NK-92 (cell line): ENCODE results near the gene LARGE2.

Source experiments
- DNase-seq: peaks from one replicate; lab custom pipeline; 2025; ENCODE audit not compliant: unreplicated experiment; lab: John Stamatoyannopoulos, UW

LARGE2 gene

GRCh38 chr11:45928535-45929215 is 6.2 kb downstream of the LARGE2 start:
- no peak for DNase-seq

GRCh38 chr11:45929486-45930030 is 7.1 kb downstream of the LARGE2 start:
- DNase-seq = no peak

GRCh38 chr11:45930031-45930794 is 7.8 kb downstream of the LARGE2 start:
- no peak for DNase-seq

GRCh38 chr11:45930951-45931570 is 8.6 kb downstream of the LARGE2 start:
- no peak for DNase-seq

- no peak for DNase-seq
Observed at GRCh38 chr11:45931739-45932138, 9.3 kb downstream of the LARGE2 start.

GRCh38 chr11:45932217-45932616 is 9.8 kb downstream of the LARGE2 start:
- DNase-seq = no peak

GRCh38 chr11:45933131-45933831 is 10.8 kb downstream of the LARGE2 start:
- DNase-seq = no peak

GRCh38 chr11:45933846-45934579 is 11.6 kb downstream of the LARGE2 start:
- DNase-seq = no peak

- DNase-seq = no peak
Observed at GRCh38 chr11:45934580-45935318, 12.3 kb downstream of the LARGE2 start.

GRCh38 chr11:45935349-45936064 is 13.1 kb downstream of the LARGE2 start:
- DNase-seq = no peak

GRCh38 chr11:45936511-45937054 is 14.1 kb downstream of the LARGE2 start:
- no peak for DNase-seq

GRCh38 chr11:45937916-45938315 is 15.5 kb downstream of the LARGE2 start:
- no peak for DNase-seq

- DNase-seq = no peak
Observed at GRCh38 chr11:45939836-45940235, 17.4 kb downstream of the LARGE2 start.

GRCh38 chr11:45941285-45941684 is 18.8 kb downstream of the LARGE2 start:
- no peak for DNase-seq

- no peak for DNase-seq
Observed at GRCh38 chr11:45942381-45942780, 19.9 kb downstream of the LARGE2 start.

- no peak for DNase-seq
Observed at GRCh38 chr11:45945397-45945999, 23.0 kb downstream of the LARGE2 start.

GRCh38 chr11:45947885-45948284 is 25.4 kb downstream of the LARGE2 start:
- no peak for DNase-seq

- DNase-seq = no peak
Observed at GRCh38 chr11:45948356-45948755, 25.9 kb downstream of the LARGE2 start.
